Hematopoietic multipotent progenitor cell (in vitro differentiated cells): ENCODE data around the gene PRELID1. TPM values are rescaled to one million over a fixed set of nuclear protein-coding genes. Genes with fewer than 3 reads are reported as not detected.
"Not testable (repeated sequence)": the region's sequence is repeated elsewhere in the genome, so short reads cannot be mapped to it uniquely, and the experiment has no call there.

Experiments used
- DNase-seq, 3 donors: peaks; one replicate each; pipeline ENCODE4 v3.0.0-alpha.2; 2011 to 2015; ENCODE audit warnings: low read depth in 2 of 3, low spot score in 2 of 3
- total RNA-seq: library from RNA; depleted of rRNA; stranded (reverse); fragments of >200 nt; gene quantifications from one replicate; pipeline ENCODE4 v1.2.3, GENCODE V29; 2012

The PRELID1 gene
- total RNA-seq, 1 donor: 105 TPM

DNA sequence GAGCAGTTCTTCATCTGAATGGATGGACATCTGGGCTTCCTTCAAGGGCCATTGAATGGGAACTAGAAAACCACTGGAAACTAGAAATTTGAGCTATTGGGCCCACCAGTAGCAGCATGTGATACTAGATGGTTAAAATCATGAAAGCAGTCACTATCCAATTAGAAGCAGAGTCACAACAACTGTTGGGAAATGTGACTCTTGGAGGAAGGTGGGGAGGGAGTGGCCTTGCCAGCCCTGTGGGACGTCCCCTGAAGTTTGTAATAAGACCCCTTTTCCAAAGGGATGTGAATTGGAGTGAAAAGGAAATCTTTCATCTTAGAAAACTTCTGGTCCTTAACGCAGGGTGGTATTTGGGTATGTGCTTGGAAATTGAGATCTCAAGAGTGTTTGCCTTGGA, 5.7 kb upstream of the PRELID1 start:
- DNase-seq: no peak

DNA sequence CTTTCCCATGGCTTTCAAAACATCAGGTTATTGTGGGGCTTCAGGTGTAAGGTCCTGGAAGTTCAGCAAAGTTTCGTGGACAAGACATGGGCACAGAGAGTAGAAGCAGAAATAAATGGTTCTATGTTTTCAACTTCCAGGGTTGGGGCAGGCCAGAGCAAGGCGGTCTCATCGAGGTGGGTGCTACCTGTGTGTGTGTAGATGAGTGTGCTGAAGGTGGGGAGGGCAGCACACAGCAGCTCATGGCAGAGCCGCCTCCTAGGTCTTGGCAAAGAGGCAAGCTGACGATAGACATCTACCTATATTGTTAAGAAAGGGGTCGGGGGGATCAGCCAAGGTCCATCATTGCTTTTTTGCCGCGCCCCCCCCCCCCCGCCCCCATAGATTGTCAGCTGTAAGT, 3.9 kb upstream of the PRELID1 start:
- no peak for DNase-seq

DNA sequence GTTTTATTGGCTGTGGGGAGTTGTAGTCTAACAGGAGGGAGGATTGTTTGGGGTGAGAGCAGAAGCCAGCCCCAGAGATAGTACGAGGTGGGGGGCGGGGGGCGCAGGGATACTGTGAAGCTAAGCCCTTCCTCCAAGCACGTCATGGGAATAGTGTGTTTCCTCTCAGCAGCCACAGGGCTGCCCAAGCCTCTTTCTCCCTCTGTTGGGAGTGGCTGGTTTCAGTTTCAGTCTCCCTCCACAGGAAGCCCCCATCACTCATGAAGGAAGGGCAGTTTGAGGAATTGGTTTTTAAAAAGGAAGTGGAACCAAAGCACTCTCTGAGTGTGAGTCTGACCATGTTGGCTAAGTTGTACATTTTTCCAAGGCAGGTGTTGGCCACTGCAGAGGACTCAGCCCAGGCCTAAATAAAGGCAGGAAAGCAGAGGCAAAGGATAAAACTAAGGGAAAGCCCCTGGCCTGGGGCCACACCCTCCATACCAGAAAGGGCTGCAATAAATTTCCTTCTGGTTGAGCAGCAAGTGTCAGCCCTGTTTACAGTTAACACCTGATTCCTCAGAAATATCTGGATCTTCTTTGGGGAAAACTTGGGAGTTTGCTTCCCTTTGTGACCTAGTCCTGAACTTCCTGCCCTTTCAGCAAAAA, 3.2 kb upstream of the PRELID1 start:
- DNase-seq: peak in 2 of 3 donors; percentile 91 to 94

DNA sequence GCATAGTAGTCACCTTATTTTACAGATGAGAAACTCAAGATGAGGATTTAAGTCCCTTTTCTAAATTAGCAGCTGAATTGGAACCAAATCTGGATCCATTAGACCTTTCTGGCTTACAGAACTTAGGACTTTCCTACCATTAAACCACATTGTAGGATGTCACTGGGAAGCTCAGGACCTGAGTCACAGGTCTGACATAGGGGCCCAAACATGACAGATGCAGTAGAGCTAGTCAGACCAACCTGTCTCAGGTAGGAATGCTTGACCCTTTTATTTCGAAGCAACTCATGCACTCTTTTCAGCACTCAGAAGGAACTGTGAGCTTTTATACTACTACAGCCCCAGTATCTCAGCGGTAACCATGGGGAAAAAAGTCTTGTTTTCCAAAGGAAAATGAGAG, 2.6 kb upstream of the PRELID1 start:
- no peak for DNase-seq

DNA sequence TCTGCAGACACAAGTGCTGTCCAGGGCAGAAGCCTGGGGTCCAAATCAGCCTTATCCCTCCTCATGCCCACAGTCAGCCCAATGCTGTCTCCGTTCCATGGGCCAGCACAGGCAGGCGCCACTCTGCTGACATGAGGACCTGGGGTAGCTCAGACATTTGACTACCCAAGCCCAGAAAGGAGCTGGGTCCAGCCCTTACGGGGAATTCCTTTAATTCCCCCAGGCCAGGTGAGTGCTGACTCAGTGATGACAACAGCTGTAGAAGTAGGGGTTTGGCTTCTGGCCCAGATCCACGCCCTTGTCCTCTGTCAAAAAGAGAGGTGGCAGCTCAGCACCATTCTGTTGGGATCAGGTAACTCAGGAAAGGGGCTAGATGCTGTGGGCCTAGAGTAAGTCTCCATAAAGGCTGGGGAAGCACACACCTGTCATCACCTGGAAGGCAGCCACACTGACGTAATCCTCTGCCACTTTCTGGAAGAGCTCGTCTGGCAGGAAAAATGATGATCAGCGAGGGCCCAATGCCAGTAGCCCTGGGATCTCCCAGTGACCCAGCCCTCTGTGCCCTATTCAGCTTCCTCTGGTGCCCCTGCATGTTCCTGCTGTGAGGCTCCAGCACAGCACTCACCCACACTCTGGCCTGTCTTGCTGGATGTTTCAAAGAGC, 2.0 kb upstream of the PRELID1 start:
- DNase-seq: no peak

DNA sequence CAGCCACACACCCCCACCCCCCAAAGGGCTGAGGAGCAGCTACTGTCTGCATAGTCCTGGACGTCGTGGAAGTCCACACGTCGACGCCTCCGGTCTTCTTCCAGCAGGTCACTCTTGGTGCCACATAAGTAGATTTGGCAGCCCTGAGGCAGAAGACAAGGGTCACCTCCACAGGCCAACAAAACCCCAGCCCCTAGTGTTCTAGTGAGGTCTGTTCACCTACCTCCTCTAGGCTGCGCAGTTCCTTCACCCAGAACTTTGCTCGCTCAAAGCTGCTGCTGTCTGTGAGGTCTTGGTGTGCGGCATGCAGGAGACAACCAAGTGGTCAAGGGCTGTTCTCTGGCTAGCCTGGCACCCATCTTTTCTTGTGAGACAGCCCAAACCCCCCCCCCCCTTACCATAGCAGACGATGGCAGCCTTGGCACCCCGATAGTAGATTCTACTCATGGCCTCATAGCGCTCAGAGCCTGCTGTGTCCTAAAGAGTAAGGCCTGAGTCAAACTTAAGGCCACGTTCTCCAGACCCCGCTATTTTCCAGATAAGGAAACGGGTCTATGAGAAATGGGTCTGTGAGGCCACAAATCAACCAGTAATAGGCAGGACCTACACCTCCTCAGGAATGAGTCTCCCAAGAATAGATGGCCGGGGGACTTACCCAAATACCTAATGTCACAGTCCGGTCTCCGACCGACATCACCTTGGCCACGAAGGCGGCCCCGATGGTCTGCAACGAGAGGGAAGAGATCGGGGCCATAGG, 1.1 kb upstream of the PRELID1 start:
- DNase-seq: no peak

DNA sequence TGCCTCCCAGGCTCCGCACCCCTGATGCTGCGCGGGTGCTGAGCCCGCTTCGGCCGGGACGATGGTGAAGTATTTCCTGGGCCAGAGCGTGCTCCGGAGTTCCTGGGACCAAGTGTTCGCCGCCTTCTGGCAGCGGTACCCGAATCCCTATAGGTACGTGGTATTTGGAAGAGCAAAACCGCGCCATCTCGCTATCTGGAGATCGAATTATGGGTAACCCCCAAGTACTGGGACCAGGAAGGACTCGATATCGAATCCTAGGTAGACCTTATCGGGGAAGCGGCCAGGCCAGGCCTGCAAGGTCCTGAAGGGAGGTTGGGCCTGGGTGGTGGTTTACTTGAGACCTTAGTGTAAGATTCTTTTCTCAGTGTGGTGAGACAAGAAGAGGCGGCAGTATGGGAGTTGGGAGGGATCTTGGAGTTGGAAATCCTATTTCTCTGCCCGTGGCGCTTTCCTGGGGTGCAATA, 359 bp downstream of the PRELID1 start:
- no peak for DNase-seq

DNA sequence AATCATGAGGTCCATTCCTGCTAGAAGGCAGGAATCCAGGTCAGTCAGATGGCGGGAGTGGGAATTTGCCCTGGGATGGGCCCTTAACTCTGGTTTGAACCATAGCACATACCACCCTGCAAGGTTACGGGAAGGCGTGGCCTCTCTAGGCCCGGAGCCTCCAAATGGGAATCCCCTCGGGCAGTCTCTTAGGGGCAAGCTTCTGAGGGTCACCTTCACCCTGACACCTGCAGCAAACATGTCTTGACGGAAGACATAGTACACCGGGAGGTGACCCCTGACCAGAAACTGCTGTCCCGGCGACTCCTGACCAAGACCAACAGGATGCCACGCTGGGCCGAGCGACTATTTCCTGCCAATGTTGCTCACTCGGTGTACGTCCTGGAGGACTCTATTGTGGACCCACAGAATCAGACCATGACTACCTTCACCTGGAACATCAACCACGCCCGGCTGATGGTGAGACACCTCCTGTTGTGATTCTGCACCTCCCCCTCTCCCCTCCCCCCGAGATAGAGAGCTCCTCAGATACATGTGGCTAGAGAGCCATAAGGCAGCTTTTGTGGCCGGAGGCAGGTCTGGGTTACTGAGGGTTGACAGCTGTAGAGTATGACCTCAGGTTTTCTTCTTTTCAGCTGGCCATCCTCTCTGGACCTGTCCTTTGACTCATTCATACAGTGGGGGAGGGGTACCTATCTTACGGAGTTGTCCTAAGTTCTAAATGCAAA, 957 bp downstream of the PRELID1 start:
- DNase-seq: no peak

DNA sequence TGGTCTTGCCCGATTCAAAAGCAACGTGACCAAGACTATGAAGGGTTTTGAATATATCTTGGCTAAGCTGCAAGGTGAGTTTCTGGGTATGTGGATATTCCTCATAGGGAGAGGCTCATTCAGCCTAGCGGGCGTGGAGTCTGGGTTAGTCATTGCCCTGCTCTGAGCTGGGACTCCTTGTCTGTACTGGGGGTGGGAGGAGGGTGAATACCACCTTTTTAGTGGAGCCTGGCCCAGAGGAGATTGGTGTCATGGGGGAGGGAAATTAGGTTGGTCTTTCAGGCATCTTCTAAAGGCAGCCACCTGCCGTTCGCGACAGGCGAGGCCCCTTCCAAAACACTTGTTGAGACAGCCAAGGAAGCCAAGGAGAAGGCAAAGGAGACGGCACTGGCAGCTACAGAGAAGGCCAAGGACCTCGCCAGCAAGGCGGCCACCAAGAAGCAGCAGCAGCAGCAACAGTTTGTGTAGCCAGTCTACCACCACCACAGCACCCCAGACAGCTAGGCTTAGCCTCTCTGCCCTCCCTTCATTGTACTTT, 2.6 kb downstream of the PRELID1 start:
- DNase-seq: not testable (repeated sequence)

DNA sequence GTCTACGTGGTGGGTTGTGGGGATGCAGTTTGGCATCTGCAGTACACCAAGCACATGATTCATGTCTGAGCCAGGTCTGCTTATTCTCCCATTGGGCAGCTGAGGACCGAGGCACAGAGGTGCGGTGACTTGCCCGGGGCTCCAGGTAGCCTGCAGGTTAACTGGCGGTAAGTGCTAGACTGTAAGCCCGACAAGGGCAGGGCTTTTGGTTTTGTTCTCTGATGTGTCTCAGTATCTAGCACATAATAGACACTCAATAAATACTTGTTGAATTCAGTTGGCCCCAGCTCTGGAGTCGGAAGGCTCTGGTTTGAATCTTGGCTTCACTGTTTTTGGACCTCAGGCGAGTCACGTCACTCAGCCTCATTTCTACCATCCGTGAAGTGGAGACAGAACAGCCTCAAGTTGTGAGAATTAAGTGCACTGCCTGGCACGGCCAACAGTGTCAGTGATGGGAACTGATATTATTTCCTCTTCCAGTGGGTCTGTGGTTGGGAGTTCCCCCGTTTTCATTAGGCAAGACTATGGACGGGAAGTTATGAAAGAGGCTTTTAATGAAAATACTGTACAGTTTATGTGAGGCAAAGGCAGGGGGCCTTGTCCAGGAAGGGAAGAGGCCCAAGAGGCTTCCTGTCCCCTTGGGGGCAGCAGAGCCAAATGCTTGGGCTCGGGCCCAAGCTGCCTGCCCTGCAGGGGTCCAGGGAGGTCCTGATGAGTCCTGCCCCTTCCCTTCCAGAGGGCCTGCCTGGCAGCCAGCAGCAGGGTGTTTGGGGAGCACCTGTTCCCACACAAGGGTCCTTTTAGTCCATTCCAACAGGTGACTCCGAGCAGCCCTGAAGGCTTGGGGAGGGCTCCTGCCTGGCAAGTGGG, 3.3 kb downstream of the PRELID1 start:
- peak in 2 of 3 donors; percentile 81 to 86 for DNase-seq

DNA sequence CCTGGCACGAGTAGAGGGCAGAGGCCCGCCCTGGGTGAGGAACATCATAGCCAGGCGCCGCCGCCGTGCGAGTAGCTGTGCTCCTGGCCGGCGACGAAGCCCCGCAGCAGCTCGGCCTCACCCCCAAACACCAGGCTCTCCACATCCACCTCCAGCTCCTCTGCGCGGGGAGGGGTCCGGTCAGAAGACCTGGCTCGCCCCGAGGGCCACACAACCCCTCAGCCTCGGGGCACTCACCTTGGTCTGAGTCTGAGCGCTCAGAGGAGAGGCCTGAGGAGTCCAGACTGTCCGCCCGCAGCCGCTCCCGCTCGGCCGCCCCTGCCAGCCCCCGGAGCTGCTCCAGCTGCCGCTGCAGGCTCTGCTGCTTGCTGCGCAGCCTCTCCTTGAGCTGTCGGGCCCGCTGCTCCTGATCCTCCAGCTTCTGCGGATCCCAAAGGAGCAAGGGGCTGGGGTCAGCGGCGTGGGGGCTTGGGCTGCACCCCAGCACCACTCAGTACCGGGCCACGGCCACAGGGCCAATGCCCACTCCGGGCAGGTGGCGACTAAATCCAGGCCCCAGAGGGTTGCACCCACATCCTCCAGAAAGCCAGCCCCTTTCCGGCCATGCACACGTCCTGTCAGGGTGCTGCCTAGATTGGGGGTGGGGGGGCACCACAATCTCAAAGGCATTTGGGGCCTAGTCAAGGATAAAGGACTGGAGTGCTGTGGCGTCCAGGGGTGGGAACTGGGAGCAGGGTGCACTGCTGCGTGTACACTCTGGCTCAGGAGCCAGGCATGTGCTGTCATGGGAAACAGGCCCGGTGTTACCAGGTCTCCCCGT, 4.2 kb downstream of the PRELID1 start:
- DNase-seq: no peak

DNA sequence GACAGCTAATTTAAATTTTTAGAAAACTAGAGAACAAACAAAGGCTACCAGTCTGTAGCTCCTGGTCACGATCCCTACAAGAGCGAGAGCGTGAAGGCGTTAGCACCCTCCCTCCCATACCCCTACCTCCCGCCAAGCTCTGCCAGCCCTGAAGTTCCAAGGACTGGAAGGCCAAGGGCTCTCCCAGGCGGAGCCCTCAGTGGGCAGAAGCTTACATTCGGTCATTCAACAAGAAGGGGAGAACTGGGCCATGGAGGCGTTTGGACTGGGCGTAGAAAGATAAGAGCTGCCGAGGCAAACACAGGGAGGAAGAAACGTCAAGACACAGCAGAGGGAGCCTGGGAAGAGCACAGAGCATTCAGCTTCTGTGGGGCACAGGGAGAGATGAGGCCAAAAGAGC, 5.1 kb downstream of the PRELID1 start:
- DNase-seq: no peak

DNA sequence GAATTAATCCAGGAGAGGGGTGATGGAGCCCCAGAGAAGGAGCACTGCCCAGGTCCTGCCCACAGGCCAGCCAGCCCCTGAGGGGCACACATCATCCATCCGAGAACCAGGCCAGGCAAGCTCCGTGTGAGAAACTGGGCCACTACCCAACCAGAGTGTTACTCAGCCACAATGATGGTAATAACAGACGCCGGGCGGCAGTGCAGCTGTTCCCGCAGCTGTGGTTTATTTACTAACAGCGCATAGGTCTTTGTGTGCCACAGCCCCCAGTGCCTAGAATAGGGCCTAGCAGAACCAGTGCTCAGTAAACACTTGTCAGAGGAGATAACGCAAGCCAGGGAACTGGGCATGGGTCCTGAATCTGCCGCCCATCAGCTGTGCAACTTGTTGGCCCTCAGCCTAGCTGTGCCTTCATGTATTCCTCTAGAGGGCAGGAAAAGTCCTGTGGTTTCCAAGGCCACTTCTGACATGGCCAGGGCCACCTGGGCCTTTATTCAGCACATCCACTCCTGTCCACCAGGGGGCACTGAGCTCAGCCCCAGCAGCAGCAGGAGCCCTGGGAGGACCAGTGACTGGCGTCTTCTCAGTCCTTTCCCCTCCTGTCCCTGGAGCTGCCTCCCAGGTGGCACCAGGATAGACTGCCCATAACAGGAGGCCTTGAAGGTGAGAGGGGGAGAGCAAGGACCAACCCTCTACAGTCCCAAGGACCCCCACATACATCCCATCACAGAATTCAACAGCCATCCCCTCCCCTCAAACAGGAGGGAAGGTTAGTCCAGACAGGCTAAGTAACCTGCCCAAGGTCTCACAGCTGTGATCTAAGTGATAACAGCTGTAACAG, 6.0 kb downstream of the PRELID1 start:
- DNase-seq: peak in 2 of 3 donors; percentile 69 to 71

DNA sequence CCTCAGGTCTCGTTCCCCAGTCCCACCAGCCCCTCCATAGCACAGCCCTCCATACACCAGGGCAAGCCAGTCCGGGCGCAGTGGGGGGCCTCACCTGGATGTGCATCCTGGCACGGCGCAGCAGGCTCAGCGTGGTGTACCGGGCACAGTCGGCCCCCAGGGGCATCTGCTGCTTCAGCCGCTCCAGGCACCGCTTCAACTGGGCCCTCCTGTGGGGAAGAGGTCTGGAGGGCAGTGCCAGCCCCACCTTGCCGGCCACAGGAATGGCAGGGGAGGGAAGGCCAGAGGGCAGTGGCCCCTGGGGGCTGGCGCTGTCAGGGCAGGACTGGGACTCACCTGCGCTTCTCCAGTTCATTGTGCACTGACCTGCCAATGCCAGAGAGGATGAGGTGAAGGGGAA, 6.7 kb downstream of the PRELID1 start:
- DNase-seq: no peak

DNA sequence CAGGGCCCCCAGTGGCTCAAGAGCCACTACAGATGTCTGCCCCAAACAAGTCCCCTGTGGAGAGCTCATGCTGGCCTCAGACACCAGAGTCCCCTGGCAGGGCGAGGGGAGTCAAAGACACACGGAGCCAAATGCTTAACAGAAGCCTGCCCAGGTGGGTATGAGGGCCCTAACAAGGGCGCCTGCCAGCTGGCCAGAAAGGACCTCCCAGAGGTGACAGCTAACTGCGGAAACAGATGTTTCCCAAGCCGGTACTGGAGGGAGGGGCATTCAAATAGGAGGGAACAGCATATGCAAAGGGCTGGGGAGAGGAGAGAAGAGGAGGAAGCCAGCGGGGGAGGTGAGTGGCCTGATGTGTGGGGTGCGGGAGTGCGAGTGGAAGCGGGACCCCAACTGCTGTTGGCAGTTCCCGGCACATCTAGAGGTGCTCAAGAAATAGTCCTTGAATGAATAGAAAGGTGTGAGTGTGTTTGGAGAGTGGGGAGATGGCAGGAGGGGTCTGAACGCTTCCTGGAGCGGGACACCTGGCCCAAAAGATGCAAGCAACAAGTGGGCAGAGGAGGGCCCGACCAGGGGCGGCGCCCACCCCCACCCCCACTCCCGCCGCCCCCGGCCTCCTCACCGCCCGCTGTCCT, 7.3 kb downstream of the PRELID1 start:
- peak in 2 of 3 donors; percentile 86 to 95 for DNase-seq

DNA sequence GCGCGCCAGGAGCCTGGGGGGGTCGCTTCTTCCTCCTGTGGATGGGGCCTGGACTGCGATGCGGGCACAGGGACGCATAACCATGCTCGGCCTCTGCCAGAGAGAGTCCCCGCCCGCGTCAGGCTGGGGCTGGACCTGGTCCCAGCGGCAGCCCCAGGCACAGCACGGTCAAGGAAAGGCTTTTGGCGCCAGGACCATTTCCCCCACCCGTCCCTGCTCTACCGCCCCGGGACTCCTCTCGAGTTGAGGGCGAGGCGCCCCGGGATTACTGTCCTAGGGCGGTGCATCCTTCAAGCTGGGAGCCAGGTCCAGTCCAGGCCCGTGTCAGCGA, 7.8 kb downstream of the PRELID1 start:
- DNase-seq: no peak

DNA sequence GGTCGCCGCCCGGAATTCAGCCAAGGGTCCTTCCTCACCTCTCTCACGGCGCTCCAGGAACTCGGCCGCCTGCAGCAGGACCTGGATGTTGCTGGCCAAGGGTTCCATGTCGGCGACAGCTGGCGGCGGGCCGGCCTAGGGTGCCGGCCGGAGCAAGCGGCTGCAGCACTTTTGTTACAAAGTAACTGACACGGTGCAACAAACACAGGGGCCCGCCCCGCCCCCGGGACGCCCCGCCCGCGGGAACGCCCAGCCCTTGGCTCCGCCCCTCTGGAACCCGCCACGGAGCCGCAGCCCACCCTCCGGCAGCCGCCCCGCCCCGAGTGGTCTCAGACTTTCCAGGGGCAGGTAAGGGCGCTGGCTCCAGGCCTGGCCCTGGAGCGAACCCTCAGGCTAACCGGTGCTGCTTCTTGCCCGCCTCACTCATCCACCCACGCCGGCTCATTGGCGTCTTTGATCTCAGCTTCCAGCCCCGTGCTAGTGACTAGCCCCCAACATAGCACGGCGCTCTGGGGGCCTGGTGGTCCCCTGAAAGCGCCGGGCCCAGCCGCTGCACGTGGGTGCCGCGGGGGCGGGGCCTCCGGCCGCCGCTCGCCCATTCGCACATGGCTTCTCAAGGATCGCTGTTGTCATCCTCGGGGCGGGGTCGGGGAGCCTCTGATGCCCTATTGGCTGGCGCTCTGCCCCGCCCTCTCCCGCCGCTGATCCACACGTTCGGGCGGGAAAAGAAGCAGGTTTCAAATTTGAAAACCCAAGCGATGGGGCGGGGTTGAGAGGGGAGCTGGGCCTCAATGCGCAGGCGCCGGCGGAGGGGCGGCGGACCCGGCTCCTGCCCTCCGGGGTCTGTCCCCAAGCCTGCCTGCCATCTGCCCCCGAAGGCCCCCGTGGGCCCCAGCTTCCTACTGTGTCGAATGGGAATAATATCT, 8.4 kb downstream of the PRELID1 start, which contains the start of gene MXD3:
MXD3 (minus strand) TSS at position 176 of the 926 bp plus-strand sequence; CDS start at position 108, 68 bp downstream.
- DNase-seq: peak; percentile 68 to 98 (median 92)
